ENCODE data around the gene RXRA. TPM values are rescaled to one million over a fixed set of nuclear protein-coding genes. Genes with fewer than 3 reads are reported as not detected.

The RXRA gene
- total RNA-seq, 2 experiments from 2014 or later = 22.1 to 22.5 TPM

DNA sequence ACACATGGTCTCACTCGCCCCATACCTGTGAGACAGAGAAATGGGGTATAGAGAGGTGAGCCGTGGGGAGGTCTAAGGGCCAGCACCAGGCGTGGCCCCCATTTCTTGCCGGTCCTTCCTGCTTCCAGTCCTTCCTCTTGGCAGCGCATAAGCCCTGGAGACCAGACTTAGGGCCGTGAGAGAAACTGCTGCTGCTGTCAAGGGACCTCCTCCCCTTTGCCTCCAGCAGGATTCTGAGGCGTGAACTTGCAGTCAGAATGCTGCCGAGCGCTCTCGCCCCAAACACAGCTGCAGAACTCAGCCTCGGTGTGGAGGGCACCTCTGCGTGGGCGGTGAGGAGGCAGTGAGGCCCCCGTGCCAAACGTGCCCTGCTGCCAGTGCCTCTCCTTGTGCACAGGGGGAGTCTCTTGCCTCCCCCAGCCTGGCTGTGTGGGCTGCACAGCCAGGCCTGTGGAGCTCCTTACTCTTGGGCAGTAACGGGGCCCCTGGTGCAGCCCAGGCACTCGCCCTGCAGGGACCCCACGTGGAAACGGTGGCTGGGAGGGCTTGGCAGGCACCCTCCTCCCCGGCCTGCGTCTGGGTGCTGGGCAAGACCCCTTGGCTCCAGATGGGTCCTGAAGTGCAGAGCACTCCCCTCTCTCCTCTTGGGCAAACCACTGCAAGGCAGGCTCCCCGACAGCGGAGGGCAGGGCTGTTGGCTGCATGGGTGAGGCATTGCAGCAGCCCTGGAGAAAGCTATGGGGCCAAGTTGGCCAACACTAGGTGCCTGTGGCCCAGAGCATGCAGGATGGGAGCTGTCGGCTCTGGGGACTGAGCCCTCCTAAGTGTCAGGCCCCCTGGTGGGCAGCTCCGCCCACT is 85.4 kb downstream of the RXRA start:
- ChIA-PET CTCF (no interaction called here), POLR2A (no interaction called here)
- intact Hi-C loops (cut with micrococcal nuclease) = no loop called here
- DNase-seq = no peak
- Mint-ChIP-seq H3K4me3 (no peak overlapping the region), H3K36me3 (no peaks in the 10 kb centered on the region), H3K27ac (no peak overlapping the region), H3K27me3 (no peaks in the 10 kb centered on the region), H3K4me1 (ENCODE audit: low read depth) (peaks cover 9% of the 10 kb centered on the region), H3K9me3 (no peaks in the 10 kb centered on the region)

DNA sequence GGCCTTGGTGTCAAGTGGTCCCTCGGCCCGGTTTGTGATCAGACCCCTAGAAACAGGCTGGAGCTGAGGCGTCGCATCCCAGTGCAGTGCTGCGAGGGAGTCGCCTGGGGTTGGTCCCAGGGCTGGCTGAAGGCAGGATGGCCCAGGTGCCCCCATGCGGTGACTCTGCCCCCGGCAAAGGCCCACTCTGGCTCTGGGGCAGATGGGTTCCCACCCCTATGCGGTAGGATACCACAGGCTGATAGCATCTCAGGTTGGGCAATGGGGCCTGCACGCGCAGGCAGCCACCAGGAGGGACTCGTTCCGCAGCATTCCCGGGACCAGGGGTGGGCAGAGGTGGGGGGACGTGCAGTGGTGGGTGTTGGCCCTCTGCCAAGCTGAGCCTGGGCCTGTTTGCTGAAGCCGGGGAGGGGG is 86.0 kb downstream of the RXRA start:
- intact Hi-C loops (cut with micrococcal nuclease) = no loop called here
- DNase-seq = no peak
- Mint-ChIP-seq H3K9me3 (no peaks in the 10 kb centered on the region), H3K27me3 (no peaks in the 10 kb centered on the region), H3K4me3 (no peak overlapping the region), H3K27ac (no peak overlapping the region), H3K4me1 (ENCODE audit: low read depth) (peaks cover 3% of the 10 kb centered on the region), H3K36me3 (no peaks in the 10 kb centered on the region)
- POLR2A ChIA-PET = no interaction called here
- CTCF ChIA-PET = no interaction called here

DNA sequence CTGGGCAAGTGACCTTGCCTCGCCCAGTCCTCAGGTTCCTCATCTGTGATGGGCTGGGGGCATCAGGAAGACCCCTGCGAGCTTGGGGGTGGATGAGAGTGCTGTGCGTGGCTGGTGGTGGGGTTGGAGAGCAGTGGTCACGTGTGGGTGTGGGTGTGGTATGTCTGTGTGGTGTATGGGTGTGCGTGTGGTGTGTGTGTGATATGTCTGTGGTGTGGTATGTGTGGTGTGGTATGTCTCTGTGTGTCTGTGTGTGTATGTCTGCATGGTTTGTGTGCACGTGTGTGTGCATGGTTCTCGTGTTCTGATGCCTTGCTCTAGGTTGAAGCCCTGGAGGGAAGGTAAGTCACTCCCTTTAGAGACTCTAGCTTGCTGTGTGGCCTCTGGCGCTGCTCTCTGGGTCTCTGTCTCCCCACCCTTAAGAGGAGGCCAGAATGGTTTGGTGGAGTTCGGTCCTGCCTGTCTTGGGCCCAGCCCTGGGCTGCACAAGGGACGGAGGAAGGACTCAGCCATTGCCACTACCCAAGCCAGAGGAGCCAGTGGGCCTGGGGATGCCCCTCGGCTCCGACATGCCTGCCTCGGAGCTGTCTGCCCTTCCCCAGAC is 87.0 kb downstream of the RXRA start:
- CTCF ChIA-PET = no interaction called here
- DNase-seq = no peak
- POLR2A ChIA-PET = no interaction called here
- Mint-ChIP-seq H3K36me3 (no peaks in the 10 kb centered on the region), H3K9me3 (no peaks in the 10 kb centered on the region), H3K27ac (no peak overlapping the region), H3K4me1 (ENCODE audit: low read depth) (no peaks in the 10 kb centered on the region), H3K4me3 (no peak overlapping the region), H3K27me3 (no peaks in the 10 kb centered on the region)
- intact Hi-C loops (cut with micrococcal nuclease) = no loop called here

DNA sequence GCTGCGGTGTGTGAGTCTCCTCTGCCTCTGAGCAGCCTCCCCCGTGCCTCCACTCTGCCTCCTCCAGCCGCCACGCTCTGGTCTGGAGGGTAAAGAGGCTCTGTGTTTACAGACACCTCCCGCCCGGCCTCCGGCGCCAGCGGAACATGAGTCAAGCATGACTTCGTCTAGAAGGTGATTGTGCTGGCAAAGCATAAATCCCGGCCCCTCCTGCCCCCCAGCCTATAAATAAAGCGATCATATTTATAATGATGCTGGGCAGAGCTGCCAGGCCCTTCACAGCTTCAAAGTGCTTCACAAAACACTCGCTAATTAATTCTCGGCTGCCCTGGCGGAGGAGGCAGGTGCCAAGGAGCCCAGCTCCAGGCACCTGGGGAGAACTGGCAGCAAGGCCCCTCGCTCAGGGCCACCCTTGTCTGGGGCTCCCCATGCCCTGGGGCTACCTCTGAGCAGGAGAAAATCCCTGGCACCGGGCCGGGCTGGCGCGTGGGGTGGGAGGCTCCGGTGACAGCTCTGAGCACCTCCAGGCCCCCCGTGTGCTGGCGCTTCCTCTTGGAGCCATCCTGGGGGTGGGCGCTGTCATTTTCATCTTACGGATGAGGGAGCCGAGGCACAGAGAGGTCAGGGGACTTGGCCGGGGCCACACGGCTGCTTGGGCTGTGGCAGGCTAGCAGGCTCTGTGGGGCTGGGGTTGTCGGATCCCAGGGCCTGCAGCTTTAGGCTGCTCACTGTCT is 87.8 kb downstream of the RXRA start:
- H3K27ac Mint-ChIP-seq = no peak overlapping the region
- ChIA-PET POLR2A (no interaction called here), CTCF (interaction anchor here (0.6 kb wide), 2 partner anchors 29 to 1067 kb away, joined by 3 to 4 read pairs; no protein-coding TSS in a partner anchor)
- no peaks in the 10 kb centered on the region for H3K4me1 Mint-ChIP-seq (ENCODE audit: low read depth)
- intact Hi-C loops (cut with micrococcal nuclease) = no loop called here
- H3K36me3 Mint-ChIP-seq = no peaks in the 10 kb centered on the region
- no peaks in the 10 kb centered on the region for H3K27me3 Mint-ChIP-seq
- no peak overlapping the region for H3K4me3 Mint-ChIP-seq
- no peaks in the 10 kb centered on the region for H3K9me3 Mint-ChIP-seq
- no peak for DNase-seq

- Mint-ChIP-seq H3K4me3 (no peak overlapping the region), H3K36me3 (no peaks in the 10 kb centered on the region), H3K9me3 (no peaks in the 10 kb centered on the region), H3K27me3 (no peaks in the 10 kb centered on the region), H3K4me1 (ENCODE audit: low read depth) (no peaks in the 10 kb centered on the region), H3K27ac (no peak overlapping the region)
- intact Hi-C loops (cut with micrococcal nuclease) = no loop called here
- CTCF ChIA-PET = interaction anchor here (1.1 kb wide), 1 partner anchor 28 kb away, joined by 3 read pairs; no protein-coding TSS in a partner anchor
- no peak for DNase-seq
- POLR2A ChIA-PET = no interaction called here
Observed at GRCh38 chr9:134414900-134415425, 88.7 kb downstream of the RXRA start.

- intact Hi-C loops (cut with micrococcal nuclease) = no loop called here
- no peak overlapping the region for H3K4me3 Mint-ChIP-seq
- no peaks in the 10 kb centered on the region for H3K4me1 Mint-ChIP-seq (ENCODE audit: low read depth)
- no peak overlapping the region for H3K27ac Mint-ChIP-seq
- POLR2A ChIA-PET = interaction anchor here (0.9 kb wide), 1 partner anchor 20 kb away, joined by 3 read pairs; no protein-coding TSS in a partner anchor
- H3K9me3 Mint-ChIP-seq = no peaks in the 10 kb centered on the region
- H3K27me3 Mint-ChIP-seq = no peaks in the 10 kb centered on the region
- DNase-seq = no peak
- H3K36me3 Mint-ChIP-seq = no peaks in the 10 kb centered on the region
- CTCF ChIA-PET = no interaction called here
Observed at GRCh38 chr9:134416385-134417015, 90.2 kb downstream of the RXRA start.

GRCh38 chr9:134418354-134418753 is 92.1 kb downstream of the RXRA start:
- ChIA-PET CTCF (no interaction called here), POLR2A (no interaction called here)
- Mint-ChIP-seq H3K27ac (no peak overlapping the region), H3K36me3 (no peaks in the 10 kb centered on the region), H3K9me3 (no peaks in the 10 kb centered on the region), H3K4me1 (ENCODE audit: low read depth) (no peaks in the 10 kb centered on the region), H3K4me3 (no peak overlapping the region), H3K27me3 (no peaks in the 10 kb centered on the region)
- intact Hi-C loops (cut with micrococcal nuclease) = no loop called here
- no peak for DNase-seq

- no peak overlapping the region for H3K4me3 Mint-ChIP-seq
Observed at GRCh38 chr9:134419000-134419683, 92.9 kb downstream of the RXRA start.

GRCh38 chr9:134419684-134420076 is 93.4 kb downstream of the RXRA start:
- no peaks in the 10 kb centered on the region for H3K27me3 Mint-ChIP-seq
- no peaks in the 10 kb centered on the region for H3K36me3 Mint-ChIP-seq
- intact Hi-C loops (cut with micrococcal nuclease) = no loop called here
- no peaks in the 10 kb centered on the region for H3K4me1 Mint-ChIP-seq (ENCODE audit: low read depth)
- H3K9me3 Mint-ChIP-seq = no peaks in the 10 kb centered on the region
- no peak for DNase-seq
- H3K4me3 Mint-ChIP-seq = no peak overlapping the region
- POLR2A ChIA-PET = no interaction called here
- H3K27ac Mint-ChIP-seq = no peak overlapping the region
- CTCF ChIA-PET = no interaction called here

More at GRCh38 chr9:134419000-134419683, 92.9 kb downstream of the RXRA start:
- H3K9me3 Mint-ChIP-seq = no peaks in the 10 kb centered on the region
- H3K27me3 Mint-ChIP-seq = no peaks in the 10 kb centered on the region
- H3K27ac Mint-ChIP-seq = no peak overlapping the region
- DNase-seq = no peak
- POLR2A ChIA-PET = no interaction called here
- CTCF ChIA-PET = no interaction called here
- no peaks in the 10 kb centered on the region for H3K4me1 Mint-ChIP-seq (ENCODE audit: low read depth)
- H3K36me3 Mint-ChIP-seq = no peaks in the 10 kb centered on the region
- intact Hi-C loops (cut with micrococcal nuclease) = no loop called here

DNA sequence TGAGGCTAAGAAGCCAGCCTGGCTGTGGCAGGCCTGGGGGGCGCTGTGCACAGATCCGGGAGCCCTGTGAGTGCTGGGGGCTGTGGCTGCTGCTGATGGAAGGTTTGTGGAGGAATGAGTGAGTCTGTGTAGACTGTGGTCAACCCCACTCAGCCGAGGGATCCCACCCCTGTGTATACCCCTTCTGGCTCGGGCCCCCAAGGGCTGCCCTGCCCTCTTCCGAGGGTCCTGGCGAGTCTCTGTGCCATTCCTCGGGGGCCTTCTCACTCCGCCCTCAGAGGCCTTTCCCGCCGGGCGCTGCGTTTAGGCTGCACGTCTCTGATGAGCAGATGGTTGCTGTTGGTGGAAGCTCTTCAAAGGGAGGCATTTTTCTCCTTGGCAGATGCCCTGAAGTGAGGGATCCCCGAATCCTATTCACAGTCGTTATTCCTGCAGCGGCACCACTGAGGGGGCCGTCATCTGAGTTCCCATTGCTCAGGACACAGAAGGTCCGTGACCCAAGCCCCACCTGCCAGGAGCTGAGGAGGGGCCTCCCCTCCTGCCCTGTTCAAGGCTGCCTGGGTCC is 94.1 kb downstream of the RXRA start:
- Mint-ChIP-seq H3K4me1 (ENCODE audit: low read depth) (no peaks in the 10 kb centered on the region), H3K36me3 (no peaks in the 10 kb centered on the region), H3K9me3 (no peaks in the 10 kb centered on the region), H3K27me3 (no peaks in the 10 kb centered on the region), H3K4me3 (no peak overlapping the region), H3K27ac (no peak overlapping the region)
- ChIA-PET POLR2A (no interaction called here), CTCF (no interaction called here)
- intact Hi-C loops (cut with micrococcal nuclease) = no loop called here
- no peak for DNase-seq

DNA sequence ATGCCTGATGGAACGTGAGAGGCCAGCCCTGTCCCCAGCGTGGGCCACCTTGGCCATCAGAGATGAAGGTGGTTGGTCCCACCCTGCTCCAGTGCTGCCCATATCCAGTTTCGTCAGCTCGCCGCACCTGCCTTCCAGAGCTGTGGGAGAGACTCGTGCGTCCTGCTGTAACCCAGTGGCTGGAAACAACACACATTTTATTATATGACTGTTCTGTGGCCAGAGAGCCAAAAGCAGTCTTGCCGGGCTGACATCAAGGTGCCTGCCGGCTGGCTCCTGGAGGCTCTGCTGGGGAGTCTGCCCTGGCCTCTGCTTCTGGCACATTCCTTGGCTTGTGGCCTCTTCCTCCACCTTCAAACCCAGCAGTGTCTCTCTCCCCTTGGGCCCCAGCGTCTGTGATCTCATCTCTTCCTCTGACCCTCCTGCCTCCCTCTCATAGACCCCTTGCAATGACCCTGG is 94.7 kb downstream of the RXRA start:
- Mint-ChIP-seq H3K27ac (no peak overlapping the region), H3K36me3 (no peaks in the 10 kb centered on the region), H3K4me3 (no peak overlapping the region), H3K4me1 (ENCODE audit: low read depth) (no peaks in the 10 kb centered on the region), H3K9me3 (no peaks in the 10 kb centered on the region), H3K27me3 (no peaks in the 10 kb centered on the region)
- DNase-seq = no peak
- CTCF ChIA-PET = no interaction called here
- POLR2A ChIA-PET = no interaction called here
- intact Hi-C loops (cut with micrococcal nuclease) = no loop called here

All from activated CD4-positive, alpha-beta memory T cell treated with anti-CD3 and anti-CD28 coated beads for 36 hours (primary cell).